Right lung (tissue), 5 donors: ENCODE data around the gene RASAL2. TPM values are rescaled to one million over a fixed set of nuclear protein-coding genes. Genes with fewer than 3 reads are reported as not detected.
"Not testable (repeated sequence)": the region's sequence is repeated elsewhere in the genome, so short reads cannot be mapped to it uniquely, and the experiment has no call there.

Source experiments
- DNase-seq, 2 donors: peaks; one replicate each; pipeline ENCODE4 v3.0.0-alpha.2; 2013
- polyA plus RNA-seq, 5 donors: library from polyadenylated mRNA; unstranded; fragments of 120-200 nt; gene quantifications; one replicate each; pipeline versions ENCODE4 v1.2.1 to v1.2.3, GENCODE V29; 2013; ENCODE audit warnings: inconsistent platforms in 1 of 5, low replicate concordance in 1 of 5; ENCODE audit not compliant: insufficient read length in 5 of 5, insufficient read depth in 1 of 5

The RASAL2 gene
- polyA plus RNA-seq, 5 donors, result 17.2 to 34.3 (median 32.0) TPM

DNA sequence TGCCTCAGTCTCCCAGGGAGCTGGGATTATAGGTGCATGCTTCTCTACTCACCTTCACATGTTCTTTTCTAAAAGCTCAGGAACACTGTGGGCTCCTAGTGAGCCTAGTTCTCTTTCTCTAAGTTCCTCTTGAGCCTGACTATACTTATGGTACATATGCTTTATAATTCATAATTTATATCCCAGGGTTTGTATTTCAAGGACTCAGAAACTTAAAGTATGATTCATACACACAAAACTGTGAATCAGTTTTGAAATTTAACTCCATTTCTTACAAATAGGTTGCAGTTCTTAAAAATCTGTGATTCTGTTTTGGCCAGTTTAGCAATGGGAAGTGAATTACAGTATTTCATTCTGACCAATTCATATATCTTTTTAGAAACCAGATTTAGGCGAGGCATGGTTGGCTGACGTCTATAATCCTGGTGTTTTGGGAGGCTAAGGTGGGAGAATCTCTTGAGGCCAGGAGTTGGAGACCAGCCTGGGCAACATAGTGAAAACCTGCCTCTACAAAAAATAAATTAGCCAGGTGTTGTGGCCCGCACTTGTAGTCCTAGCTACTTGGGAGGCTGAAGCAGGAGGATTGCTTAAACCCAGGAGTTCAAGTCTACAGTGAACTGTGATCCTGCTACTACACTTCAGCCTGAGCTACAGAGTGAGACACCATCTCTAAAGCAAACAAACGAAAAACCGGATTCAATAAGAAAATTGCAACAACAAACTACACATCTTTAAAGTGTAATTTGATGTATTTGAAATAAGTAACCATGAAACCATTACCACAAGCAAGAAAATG is 15.6 kb downstream of the RASAL2 start:
- DNase-seq, result no peak

DNA sequence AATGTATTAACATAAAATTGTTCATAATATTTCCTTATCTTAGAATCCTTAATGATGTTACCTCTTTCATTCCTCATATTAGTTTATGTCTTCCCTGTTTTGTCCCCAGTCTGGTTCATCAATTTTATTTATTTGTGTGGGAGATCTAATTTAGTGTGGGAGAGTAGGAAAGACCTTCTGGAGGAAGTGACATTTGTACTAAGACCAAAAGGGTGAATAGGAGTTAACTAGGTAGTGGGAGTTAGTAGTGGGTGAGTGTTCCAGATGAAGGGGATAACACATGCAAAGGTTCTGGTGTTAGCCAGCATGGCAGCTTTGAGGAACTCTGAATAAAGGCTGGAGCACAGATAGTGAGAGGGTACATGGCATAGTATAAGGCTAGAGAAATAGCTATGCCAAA is 21.4 kb downstream of the RASAL2 start:
- no peak for DNase-seq

DNA sequence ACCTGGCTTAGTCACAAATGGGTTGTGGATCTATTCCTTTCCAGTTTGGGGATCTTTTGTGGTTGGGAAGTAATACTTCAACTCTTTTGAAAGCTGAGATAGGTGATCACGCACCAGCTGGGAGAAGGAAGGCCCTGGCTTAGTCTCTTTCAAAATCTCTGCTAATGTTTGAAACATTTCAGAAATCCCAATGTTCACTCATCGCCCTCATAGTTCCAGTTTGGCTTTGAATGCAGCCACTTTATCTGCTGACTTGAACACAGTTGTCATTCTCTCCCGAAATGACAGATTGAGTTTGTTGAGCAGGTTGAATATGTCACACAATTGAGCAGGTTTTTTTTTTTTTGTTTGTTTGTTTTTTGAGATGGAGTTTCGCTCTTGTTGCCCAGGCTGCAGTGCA is 24.6 kb downstream of the RASAL2 start:
- DNase-seq, result no peak

DNA sequence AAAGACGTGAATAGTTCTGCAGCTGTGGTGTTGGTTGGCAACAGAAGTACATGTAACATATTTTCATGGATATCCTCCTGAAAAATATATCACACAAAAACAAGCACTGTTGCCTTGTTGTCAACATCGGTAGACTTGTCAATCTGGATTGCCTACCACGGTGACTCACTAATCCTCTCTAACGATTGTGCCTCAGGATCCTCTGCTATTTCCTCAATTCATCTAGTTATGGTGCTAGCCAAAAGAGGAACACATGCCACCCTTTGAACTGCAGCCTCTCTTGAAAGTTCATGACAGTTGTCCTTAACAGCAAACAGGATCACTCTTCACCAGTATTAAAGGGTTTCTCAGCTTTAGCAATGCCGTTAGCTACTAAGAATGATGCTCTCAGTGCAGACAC is 25.7 kb downstream of the RASAL2 start:
- DNase-seq, result no peak

DNA sequence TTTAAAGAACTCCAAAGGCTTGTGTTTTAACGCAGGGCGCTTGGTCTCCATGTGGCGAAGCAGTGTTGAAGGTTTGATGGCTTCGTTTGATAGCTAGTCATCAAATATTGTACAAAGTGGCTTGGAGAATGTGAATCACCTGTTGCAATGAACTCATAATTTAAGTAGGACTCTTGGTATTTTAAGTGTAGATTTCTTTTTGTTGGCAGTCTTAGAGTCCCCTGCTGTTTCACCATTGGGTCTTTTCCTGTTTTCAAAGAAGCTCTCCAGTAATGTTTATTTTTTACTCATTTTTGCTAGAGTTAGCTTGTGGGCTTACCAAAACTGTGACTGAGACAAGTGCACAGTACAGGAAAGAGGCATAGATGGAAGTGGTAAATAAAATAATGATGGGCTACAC is 26.2 kb downstream of the RASAL2 start:
- DNase-seq, result no peak

DNA sequence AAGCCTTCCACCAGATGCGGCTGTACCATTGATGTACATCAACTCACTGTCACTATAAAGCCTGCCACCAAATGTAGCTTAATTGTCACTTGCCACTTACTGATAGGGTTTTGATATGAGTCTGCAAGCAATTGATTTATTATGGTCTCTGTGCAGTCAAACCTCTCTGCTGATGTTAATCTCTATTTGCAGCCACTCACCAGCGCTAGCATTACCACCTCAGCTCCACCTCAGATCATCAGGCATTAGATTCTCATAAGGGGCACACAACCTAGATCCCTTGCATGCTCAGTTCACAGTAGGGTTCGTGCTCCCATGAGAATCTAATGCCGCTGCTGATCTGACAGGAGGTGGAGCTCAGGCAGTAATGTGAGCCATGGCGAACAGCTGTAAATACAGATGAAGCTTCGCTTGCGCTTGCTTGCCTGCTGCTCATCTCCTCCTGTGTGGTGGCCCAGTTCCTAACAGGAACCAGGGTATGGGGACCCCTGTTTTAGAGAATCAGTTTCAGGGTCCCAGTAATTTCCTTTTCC is 26.7 kb downstream of the RASAL2 start:
- DNase-seq, result not testable (repeated sequence)

DNA sequence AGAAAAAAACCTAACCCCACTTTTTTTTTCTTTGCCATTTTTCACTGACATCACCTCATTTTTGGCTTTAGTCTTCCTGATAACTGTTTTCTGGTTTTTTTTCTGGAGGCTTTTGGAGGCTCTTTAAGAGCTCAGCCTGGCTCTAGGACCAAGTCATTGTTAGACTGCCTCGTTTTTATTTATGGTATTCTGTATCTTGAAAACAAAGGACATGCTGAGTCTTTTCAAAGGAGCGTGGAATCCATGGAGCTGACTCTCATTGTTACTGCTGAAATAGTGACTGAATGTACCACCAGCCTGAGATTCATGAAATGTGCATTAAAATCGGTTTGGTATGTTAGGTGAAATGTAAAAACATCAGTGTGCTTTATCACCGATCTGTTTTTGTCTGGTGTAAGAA is 28.0 kb downstream of the RASAL2 start:
- DNase-seq, result no peak

DNA sequence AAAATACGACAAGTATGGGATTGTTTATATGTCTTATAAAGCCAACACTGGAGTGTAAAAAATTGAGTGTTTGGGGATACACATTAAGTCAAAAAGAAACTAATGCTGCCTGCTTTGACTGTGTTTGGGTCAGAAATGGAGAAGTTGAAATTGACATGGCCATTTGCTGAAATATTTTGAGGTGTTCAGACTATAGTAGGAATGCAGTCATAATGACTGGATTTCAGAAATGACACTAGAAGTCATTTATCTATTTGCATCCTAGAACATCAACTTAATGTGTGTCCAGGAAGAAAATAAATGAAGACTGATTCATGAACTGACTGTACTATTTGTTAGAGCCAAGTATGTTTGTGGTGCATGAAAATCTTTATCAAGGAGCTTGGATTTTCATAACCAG is 28.4 kb downstream of the RASAL2 start:
- no peak for DNase-seq

DNA sequence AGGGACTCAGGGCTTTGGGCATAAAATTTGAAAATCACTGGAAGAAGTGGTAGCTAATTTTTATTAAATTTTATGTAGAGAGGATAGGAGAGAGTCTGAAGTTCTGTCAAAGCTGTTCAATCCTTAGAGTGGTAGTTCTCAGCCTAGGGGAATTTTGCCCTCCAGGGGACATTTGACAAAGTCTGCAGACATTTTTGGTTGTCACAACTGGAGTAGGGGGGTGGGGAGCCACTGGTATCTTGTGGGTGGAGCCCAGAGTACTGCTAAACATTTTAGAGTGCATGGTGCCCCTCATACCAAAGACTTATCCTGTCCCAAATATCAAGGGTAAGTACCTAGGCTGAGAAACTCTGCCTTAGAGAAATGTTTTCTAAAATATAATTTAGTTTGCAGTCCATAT is 30.2 kb downstream of the RASAL2 start:
- no peak for DNase-seq

DNA sequence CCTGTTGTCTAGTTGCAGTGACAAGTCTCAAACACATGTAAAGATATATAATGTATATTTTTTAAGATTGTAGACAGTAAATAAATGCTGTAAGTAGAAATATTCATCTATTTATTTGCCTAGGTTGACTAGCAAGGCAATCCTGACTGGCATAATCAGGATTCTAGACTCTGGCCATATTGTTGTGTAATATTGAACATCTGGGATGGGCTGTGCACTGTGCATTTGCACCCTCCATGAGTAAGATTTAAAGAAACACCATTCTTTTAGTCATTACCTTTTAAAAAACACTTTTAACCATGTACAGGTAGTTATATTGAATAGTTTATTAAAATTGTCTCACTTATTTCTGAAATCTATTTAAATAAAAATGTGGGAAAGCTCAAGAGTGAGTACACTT is 32.4 kb downstream of the RASAL2 start:
- DNase-seq, result no peak

DNA sequence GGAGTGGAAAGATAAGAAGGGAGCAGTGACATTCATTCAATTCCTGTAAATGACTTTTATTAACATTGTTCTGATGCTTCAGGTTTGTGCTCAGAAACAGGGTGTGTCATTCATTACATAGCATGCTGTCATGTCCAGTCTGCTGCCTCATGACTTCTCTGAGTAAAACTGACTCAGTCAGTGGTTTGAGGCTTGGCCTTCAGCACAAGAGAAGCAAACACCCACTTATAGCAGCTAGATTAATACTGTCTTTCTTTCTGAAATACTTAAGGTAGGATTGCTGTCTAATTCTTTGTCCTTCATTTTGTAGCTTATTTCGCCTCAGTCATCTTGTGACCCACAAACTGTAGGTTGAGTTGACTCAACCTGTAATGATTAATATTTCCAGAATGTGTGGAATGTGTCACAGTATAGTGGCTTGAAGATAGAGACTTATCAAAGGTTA is 32.9 kb downstream of the RASAL2 start:
- no peak for DNase-seq

DNA sequence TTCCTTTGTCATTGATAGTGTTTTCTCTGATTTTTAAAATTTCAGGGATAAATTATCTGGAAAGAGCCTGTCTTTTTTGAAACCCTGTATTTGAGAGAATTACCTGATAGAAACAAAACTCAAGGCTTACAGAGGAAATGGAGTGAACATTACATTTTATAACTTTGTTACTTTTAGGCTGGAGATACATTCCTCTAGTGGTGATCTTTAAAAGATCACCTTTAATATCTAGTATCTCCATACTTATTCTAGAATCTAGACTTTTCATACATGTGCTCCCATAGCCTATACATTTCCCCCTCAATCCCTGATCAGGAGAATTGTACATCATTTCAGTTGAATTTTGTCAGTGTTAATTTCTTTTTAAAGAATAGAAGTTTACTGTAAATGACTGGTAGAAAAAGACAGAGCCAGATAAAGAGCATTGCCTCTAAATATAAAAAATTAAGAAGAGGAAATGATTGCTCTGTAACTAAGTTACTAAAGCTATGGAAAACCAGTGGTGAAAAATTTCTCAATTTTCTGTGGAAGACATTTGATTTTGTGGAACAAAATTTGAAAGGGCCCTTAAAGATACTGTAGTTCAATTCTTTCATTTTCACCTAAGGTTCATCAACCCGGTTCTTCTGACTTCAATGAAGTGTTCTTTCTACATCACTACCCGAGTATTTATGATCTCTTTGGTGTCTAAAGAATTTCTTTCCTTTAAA is 33.7 kb downstream of the RASAL2 start:
- DNase-seq, result no peak

DNA sequence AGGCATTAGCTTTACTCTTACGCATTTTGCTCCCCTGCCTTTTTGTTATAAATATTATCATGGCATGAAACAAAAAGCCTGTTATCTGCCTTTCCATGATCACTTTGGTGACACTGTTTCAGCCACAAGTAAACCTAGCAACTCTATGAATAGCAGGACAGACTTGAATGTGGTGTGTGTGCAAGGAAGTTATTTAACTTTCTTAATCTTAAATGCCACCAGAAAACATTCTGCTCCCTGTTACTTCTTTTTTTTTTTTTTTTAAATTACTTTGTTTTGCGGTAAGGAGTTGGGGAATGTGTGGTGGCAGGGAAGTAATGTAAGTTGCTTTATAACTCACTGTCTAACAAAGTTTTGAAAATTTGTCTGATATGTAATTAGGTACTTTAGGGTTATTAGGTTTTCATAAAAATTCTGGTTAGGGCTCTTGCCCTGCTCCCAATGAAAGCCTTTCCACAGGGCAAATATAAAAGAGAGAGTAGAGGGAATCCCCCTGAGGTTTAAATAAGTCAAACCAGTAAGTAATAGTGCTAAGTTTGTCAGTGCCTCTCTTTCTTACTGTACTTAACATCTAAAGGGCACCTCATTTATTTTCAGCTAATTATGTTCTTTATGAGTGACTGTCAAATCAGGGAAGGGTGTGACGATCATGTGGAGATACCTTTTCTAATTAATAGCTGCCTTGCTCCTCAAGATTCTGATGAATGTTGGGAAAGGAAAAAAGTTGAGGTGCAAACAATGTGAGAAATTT is 39.5 kb downstream of the RASAL2 start:
- no peak for DNase-seq

DNA sequence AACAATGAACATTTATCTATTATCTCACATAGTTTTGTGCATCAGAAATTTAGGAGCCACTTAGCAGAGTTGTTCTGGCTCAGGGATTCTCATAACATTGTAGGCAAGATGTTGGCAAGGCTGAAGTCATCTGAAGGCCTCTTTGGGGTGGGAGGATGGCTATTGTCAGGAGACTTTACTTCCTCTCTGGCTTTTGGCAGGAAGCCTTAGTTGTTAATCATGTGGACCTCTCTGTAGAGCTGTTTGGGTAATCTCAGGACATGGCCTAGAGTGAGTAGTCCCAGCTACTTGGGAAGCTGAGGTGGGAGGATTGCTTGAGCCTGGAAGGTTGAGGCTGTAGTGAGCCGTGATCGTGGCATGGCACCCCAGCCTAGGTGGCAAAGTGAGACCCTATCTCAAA is 40.2 kb downstream of the RASAL2 start:
- DNase-seq, result no peak

DNA sequence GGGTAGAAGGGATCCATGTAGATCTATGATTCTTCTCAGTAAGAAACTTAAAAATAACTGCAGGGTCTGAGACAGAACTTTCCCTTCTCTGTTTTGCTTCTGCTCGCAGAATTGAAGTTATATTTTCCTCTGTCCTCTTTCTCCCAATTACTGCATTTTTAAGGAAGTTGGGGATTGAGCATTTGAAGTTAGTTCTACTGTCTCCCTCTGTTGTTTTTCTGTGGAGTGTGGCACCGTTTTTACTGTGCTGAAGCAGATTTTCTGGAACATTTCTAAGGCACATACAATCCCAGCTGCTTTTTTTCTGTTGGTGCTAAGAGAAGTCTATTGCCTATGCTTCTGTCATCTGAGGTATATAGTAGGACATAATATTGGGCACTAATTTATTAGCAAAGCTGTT is 43.3 kb downstream of the RASAL2 start:
- DNase-seq, result no peak

DNA sequence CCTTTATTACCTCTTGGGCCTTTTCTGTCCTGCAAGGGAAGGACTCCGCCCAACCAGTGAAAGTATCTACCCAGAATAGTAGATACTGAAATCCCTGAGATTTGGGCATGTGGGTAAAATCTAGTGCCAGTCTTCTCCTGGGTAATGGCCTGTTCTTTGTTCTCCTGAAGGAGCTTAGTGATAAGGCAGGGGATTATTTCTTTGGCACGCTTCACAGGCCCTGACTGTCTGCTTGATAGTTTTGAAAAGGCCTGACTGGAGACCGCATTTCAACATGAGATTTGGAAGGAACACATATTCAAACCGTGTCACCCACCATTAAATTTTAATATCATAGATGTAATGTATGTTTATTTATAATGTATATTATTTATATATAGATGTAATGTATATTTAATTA is 48.9 kb downstream of the RASAL2 start:
- DNase-seq, result no peak

DNA sequence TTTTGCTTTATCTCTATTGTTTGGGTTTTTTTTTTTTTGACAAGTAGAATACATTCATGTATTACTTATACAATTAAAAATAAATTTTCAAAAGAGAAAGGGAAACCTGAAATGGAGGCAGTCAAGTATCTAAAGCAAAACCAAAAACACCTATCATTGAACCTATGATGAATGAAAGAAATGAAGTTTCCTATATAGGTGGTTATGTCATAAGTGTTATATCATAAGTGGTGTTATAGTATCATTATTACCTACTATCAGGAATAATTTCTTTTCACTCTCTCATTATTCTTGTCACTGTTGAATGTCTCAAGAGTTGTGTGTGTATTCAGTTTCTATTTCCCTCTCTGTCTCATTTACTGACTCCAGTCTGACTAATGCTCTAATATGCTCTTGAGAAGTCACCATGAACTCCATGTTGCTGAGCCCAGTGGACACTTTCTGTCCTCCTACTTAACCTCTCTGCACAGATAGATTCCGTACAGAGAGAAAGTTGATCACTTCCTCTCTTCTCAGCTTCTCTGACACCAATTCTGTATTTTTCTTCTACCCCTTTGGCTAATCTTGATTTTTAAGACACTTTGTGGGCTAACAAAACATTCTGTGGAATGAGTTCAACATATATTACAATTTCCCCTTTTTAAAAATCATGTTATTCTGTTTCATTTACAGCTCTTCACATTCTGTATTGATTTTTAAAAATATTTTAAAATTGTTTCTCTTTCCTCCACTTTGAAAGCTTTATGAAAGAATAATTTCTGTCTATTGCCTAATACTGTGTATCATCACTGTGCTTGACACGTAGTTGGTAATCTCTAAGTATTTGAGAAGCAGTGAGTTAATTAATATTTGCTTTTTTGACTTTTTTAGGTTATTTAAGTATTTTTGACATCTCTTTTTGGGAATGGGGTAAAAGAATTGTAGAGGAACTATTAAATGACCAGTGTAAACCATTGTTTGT is 50.1 kb downstream of the RASAL2 start:
- DNase-seq, result no peak

DNA sequence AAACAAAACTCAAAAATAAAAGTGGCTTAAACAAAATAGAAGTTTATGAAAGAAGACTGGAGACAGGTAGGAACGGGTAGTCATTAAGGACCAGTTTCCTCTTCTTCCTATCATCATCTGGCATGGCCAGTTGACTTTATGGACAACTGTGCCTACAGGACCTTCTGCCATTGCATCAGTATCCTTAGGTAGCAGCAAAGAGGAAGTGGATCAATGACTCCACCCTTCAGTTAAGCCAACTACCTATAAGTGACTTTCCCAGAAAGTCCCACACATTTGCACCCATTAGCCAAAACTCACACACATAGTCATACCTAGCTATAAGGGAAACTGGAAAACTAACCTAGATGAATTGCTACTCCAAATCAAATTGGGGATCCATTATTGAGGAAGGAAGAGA is 51.7 kb downstream of the RASAL2 start:
- DNase-seq, result no peak

DNA sequence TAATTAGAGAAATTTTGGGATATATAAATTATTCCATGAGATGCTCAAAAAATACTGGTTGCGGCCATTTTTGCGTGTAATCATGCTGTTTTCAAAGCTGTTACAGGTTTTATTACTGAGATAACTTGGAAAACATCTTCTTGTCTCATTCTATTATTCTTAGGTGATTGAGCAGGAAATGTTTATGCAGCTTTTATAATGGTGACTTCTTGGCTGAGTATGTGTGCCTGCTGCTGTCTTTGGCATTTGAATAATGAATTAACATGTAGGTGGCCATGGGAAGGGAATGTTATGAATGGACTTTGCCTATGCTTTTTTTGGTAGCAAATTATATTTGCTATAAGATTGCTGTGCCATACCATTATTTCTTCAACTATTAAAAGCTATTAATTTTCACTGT is 52.5 kb downstream of the RASAL2 start:
- no peak for DNase-seq

DNA sequence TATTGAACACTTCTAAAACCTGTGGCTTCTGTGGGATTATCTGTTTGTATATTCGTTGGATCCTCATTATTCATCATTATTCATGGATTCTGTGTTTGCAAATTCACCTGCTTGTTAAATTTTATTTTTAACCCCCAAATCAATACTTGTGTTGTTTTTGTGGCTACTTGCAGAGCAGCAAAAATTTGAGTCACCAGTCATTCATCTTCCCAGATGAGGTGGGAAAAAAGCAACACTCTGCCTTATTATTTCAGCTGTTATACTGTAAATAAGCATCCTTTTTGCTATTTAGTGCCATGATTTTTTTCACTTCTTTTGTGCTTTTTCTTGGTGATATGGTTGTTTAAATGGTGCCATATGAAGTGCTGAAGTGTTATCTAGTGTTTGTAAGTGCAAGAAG is 56.7 kb downstream of the RASAL2 start:
- no peak for DNase-seq

DNA sequence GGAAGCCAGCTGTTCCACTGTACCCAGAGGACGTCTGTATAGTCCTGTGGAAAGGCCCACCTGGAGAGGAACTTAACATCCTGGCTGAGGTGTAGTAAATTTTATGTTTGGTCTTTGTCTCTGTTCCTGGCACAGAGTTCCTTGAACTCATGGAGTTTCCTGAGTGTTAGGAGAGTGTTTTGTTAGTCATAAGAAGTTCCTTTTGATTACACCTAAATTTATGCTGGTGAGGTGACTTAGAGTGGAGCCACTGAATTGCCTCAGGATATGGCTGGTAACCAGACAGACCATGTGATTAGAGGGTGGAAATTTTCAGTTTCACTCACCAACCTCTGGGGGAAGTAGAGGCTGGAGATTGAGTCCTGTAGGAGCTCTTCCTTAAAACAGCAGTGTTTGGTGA is 57.9 kb downstream of the RASAL2 start:
- no peak for DNase-seq
